Measurements from ENCODE around the gene KIF19.

- TF ChIP-seq POLR2A (IDR thresholded peaks at IDR 0.05; ENCODE audit: low read length) (no peak), NPAS2 (CRISPR knock-in tag; IDR thresholded peaks at IDR 0.05; ENCODE audit: borderline replicate concordance) (no peak), MAX (IDR thresholded peaks at IDR 0.05) (no peak), REST (IDR thresholded peaks at IDR 0.05) (no peak), CTCF (IDR thresholded peaks at IDR 0.05) (no peak), USF2 (IDR thresholded peaks at IDR 0.05) (no peak), FOSL2 (IDR thresholded peaks at IDR 0.05) (no peak), FOSL2 (CRISPR knock-in tag; IDR thresholded peaks at IDR 0.05) (no peak), ELK1 (IDR thresholded peaks at IDR 0.05; ENCODE audit: low read depth, low read length) (no peak), SREBF2 (IDR thresholded peaks at IDR 0.05) (no peak), EP300 (IDR thresholded peaks at IDR 0.05) (no peak), BHLHE40 (IDR thresholded peaks at IDR 0.05; ENCODE audit: low read depth, low read length) (no peak), NR3C1 (IDR thresholded peaks at IDR 0.05) (no peak), RAD21 (conservative IDR thresholded peaks at IDR 0.05 in 1 of 2, IDR thresholded peaks at IDR 0.05 in 1 of 2) (no peak), ZC3H11A (IDR thresholded peaks at IDR 0.05) (no peak)
Observed at GRCh38 chr17:74356646-74357465, 30.8 kb downstream of the KIF19 start.

Data from A549 (cell line).